Stimulated activated effector memory CD8-positive, alpha-beta T cell treated with anti-CD3 and anti-CD28 coated beads, Interleukin-12 subunit alpha, Interleukin-12 subunit beta, amount 100 ng/mL, for 72 hours (primary cell): ENCODE measurements around the gene AMD1.
"Not testable (repeated sequence)": the region's sequence is repeated elsewhere in the genome, so short reads cannot be mapped to it uniquely, and the experiment has no call there.

Experiments
- ATAC-seq: fragments of 150-1000 bp; cut with Tn5 transposase; 2 replicates; pipeline ENCODE4 v1.10.0; 2021
- DNase-seq, 2 donors: peaks; one replicate each; pipeline ENCODE4 v3.0.0; 2021 to 2022; ENCODE audit warnings: low spot score in 2 of 2
- H3K27ac Mint-ChIP-seq: one replicate; pipeline ENCODE4 v1.8.0; 2022; ENCODE audit warnings: mild to moderate bottlenecking, mixed read lengths
- H3K36me3 Mint-ChIP-seq: one replicate; pipeline ENCODE4 v1.8.0; 2022; ENCODE audit warnings: mild to moderate bottlenecking, mixed read lengths
- H3K4me1 Mint-ChIP-seq: one replicate; pipeline ENCODE4 v1.8.0; 2022; ENCODE audit warnings: mixed read lengths
- H3K4me3 Mint-ChIP-seq: one replicate; pipeline ENCODE4 v1.8.0; 2022; ENCODE audit warnings: mild to moderate bottlenecking, mixed read lengths
- H3K9me3 Mint-ChIP-seq: one replicate; pipeline ENCODE4 v1.8.0; 2022; ENCODE audit warnings: mixed read lengths

AMD1 gene

DNA sequence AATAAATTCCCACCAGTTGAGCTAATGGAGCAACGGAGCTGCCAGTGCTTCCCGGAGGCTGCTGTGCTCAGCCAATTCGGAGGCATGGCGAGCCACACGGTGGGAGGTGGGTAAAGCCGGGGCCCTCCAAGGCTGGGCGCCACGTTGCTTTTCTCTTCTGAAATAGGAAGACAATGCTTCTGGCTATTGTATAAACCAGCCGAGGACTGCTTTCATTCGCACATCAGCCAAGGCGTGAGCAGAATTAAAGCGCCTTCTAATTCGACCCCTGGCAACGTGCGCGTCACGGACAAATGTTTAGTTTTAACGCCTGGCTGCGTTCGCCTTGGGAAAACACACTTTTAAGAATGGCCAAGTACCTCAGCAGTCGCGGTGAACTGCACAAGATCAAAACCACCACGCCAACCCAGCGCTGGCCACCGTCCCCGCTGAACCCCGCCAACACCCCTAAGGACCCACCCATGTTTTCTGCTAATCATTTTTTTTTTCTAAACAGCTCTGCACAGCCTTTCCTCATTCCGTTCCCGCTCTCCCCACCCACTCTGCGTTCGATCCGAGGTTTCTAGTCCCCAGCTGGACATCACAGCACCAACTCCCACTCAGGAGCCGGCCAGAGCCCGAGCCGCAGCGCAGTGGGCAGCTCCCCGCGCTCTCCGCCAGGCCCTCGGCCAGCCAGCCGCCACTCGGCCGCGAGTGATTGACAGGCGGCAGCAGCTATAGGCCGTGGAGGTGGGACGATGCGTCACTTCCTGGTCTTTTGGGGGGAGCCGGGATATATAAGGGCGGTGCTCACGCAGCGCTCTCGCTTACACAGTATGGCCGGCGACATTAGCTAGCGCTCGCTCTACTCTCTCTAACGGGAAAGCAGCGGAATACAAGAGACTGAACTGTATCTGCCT, at the start of gene AMD1:
TSS of gene AMD1 (plus strand) at position 805 of the 899 bp plus-strand sequence. CDS start 321 bp downstream, outside the sequence.
- Mint-ChIP-seq H3K4me3 (peak within 1 kb of the TSS; percentile 88), H3K4me1 (peaks cover 27% of the 10 kb centered on the region), H3K36me3 (peaks cover 40% of the 10 kb centered on the region), H3K27ac (peak within 1 kb of the TSS; percentile 96), H3K9me3 (no peaks in the 10 kb centered on the region)
- ATAC-seq (peak; percentile 89), DNase-seq (peak; percentile 89 to 96)

- Mint-ChIP-seq H3K4me1 (no peaks in the 10 kb centered on the region), H3K36me3 (no peaks in the 10 kb centered on the region), H3K27ac (no peak overlapping the region), H3K4me3 (no peak overlapping the region), H3K9me3 (no peaks in the 10 kb centered on the region)
- ATAC-seq (no peak), DNase-seq (no peak)
These were observed 48.1 kb upstream of the AMD1 start for GRCh38 chr6:110826236-110827129.

GRCh38 chr6:110828396-110828795, 46.2 kb upstream of the AMD1 start:
- Mint-ChIP-seq H3K27ac (no peak overlapping the region), H3K9me3 (no peaks in the 10 kb centered on the region), H3K4me1 (no peaks in the 10 kb centered on the region), H3K4me3 (no peak overlapping the region), H3K36me3 (no peaks in the 10 kb centered on the region)
- no peak for DNase-seq
- no peak for ATAC-seq

DNA sequence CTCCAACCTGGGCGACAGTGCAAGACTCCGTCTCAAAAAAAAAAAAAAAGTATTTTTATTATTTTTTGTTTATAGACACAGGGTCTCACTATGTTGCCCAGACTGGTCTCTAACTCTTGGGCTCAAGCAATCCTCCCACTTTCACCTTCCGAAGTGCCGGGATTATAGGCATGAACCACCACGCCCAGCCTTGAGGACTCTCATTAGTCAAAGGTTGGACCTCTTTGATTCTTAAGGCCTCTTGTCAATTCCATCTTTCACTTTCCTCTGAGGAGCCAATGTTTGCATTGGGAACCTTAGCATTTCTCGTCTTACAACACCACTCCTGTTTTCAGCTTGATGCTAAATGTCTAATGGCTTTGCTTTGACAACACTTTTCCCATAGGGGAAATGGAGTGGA, 43.2 kb upstream of the AMD1 start:
- Mint-ChIP-seq H3K27ac (no peak overlapping the region), H3K4me3 (no peak overlapping the region), H3K9me3 (no peaks in the 10 kb centered on the region), H3K36me3 (no peaks in the 10 kb centered on the region), H3K4me1 (no peaks in the 10 kb centered on the region)
- DNase-seq (no peak), ATAC-seq (no peak)

DNA sequence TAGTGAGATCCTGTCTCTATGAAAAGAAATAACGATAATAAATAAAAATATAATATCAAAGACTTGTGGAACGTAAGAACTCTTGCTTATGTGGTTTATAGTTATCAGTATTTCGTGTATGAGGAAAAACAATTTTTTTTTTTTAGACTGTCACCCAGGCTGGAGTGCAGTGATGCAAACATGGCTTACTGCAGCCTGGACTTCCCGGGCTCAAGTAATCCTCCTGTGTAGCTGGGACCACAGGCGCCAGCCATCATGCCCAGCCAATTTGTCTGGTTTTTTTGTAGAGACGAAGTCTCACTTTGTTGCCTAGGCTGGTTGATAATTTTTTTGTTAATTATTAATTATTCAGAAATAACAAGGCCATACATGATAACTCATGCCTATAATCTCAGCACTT, 40.8 kb upstream of the AMD1 start:
- H3K36me3 Mint-ChIP-seq: no peaks in the 10 kb centered on the region
- ATAC-seq: no peak
- H3K9me3 Mint-ChIP-seq: no peaks in the 10 kb centered on the region
- no peaks in the 10 kb centered on the region for H3K4me1 Mint-ChIP-seq
- H3K27ac Mint-ChIP-seq: no peak overlapping the region
- DNase-seq: no peak
- no peak overlapping the region for H3K4me3 Mint-ChIP-seq

DNA sequence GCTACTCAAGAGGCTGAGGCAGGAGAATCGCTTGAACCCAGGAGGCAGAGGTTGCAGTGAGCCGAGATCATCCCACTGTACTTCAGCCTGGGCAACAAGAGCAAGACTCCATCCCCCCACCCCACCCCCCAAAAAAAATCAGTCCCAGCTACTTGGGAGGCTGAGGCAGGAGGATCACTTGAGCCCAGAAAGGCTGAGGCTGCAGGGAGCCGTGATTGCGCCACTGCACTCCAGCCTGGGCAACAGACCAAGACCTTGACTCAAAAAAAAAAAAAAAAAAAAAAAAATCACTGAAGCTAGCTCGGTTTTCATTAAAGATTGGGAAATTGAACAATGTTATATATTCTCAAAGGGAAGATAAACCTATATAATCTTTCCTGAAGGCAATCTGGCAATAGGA, 38.8 kb upstream of the AMD1 start:
- not testable (repeated sequence) for H3K4me3 Mint-ChIP-seq, H3K27ac Mint-ChIP-seq, H3K36me3 Mint-ChIP-seq, DNase-seq, H3K9me3 Mint-ChIP-seq, H3K4me1 Mint-ChIP-seq, ATAC-seq

- no peaks in the 10 kb centered on the region for H3K36me3 Mint-ChIP-seq
- H3K4me1 Mint-ChIP-seq: no peaks in the 10 kb centered on the region
- DNase-seq: no peak
- no peaks in the 10 kb centered on the region for H3K9me3 Mint-ChIP-seq
- no peak for ATAC-seq
- H3K27ac Mint-ChIP-seq: no peak overlapping the region
- H3K4me3 Mint-ChIP-seq: no peak overlapping the region
These were observed 33.3 kb upstream of the AMD1 start for GRCh38 chr6:110841266-110841665.

DNA sequence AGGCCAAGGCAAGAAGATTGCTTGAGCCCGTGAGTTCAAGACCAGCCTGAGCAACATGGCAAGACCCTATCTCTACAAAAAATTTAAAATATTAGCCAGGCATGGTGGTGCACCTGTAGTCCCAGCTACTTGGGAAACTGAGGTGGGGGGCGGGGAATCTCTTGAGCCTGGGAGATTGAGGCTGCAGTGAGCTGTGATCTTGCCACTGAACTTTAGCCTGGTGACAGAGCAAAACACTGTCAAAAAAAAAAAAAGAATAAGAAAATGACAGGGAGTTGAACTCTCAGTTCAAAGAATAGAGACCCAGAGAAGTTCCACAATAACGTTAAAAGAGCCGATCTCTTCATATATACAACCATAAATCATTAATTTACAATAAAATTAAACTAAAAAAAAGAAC, 24.8 kb upstream of the AMD1 start:
- H3K4me1 Mint-ChIP-seq: no peaks in the 10 kb centered on the region
- ATAC-seq (no peak), DNase-seq (no peak)
- no peaks in the 10 kb centered on the region for H3K9me3 Mint-ChIP-seq
- no peak overlapping the region for H3K4me3 Mint-ChIP-seq
- H3K27ac Mint-ChIP-seq: no peak overlapping the region
- H3K36me3 Mint-ChIP-seq: no peaks in the 10 kb centered on the region

DNA sequence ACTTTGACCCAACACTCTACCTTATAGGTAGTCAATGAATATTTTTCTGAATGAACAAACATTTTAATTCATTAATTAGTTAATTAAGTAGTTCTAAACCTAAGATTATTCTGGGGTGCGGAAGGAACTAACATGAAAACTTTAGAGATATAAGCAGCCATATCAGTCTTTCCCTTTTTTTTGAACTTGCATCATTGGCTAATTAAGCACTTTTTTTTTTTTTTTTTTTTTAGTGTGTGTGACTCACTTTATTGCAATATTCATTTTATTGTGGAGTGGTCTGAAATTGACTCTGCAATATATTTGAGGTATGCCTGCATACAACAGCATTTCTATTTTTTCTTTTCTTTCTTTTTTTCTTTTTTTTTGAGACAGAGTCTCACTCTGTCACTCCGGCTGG, 21.8 kb upstream of the AMD1 start:
- no peaks in the 10 kb centered on the region for H3K36me3 Mint-ChIP-seq
- H3K27ac Mint-ChIP-seq: no peak overlapping the region
- no peaks in the 10 kb centered on the region for H3K9me3 Mint-ChIP-seq
- H3K4me3 Mint-ChIP-seq: no peak overlapping the region
- ATAC-seq (no peak), DNase-seq (no peak)
- no peaks in the 10 kb centered on the region for H3K4me1 Mint-ChIP-seq

GRCh38 chr6:110853754-110854477, 20.7 kb upstream of the AMD1 start:
- no peak for DNase-seq
- no peak for ATAC-seq
- Mint-ChIP-seq H3K4me3 (no peak overlapping the region), H3K4me1 (no peaks in the 10 kb centered on the region), H3K36me3 (no peaks in the 10 kb centered on the region), H3K27ac (no peak overlapping the region), H3K9me3 (no peaks in the 10 kb centered on the region)

GRCh38 chr6:110856296-110856695, 18.3 kb upstream of the AMD1 start:
- H3K9me3 Mint-ChIP-seq: no peaks in the 10 kb centered on the region
- H3K36me3 Mint-ChIP-seq: no peaks in the 10 kb centered on the region
- H3K27ac Mint-ChIP-seq: no peak overlapping the region
- H3K4me1 Mint-ChIP-seq: no peaks in the 10 kb centered on the region
- ATAC-seq (no peak), DNase-seq (no peak)
- no peak overlapping the region for H3K4me3 Mint-ChIP-seq

GRCh38 chr6:110858016-110858415, 16.6 kb upstream of the AMD1 start:
- H3K4me3 Mint-ChIP-seq: no peak overlapping the region
- no peak for DNase-seq
- no peak for ATAC-seq
- H3K36me3 Mint-ChIP-seq: no peaks in the 10 kb centered on the region
- H3K27ac Mint-ChIP-seq: no peak overlapping the region
- no peaks in the 10 kb centered on the region for H3K9me3 Mint-ChIP-seq
- no peaks in the 10 kb centered on the region for H3K4me1 Mint-ChIP-seq

- H3K9me3 Mint-ChIP-seq: no peaks in the 10 kb centered on the region
- no peaks in the 10 kb centered on the region for H3K4me1 Mint-ChIP-seq
- H3K36me3 Mint-ChIP-seq: no peaks in the 10 kb centered on the region
- ATAC-seq (no peak), DNase-seq (no peak)
- H3K27ac Mint-ChIP-seq: no peak overlapping the region
- H3K4me3 Mint-ChIP-seq: no peak overlapping the region
These were observed 15.9 kb upstream of the AMD1 start for GRCh38 chr6:110858562-110859214.

DNA sequence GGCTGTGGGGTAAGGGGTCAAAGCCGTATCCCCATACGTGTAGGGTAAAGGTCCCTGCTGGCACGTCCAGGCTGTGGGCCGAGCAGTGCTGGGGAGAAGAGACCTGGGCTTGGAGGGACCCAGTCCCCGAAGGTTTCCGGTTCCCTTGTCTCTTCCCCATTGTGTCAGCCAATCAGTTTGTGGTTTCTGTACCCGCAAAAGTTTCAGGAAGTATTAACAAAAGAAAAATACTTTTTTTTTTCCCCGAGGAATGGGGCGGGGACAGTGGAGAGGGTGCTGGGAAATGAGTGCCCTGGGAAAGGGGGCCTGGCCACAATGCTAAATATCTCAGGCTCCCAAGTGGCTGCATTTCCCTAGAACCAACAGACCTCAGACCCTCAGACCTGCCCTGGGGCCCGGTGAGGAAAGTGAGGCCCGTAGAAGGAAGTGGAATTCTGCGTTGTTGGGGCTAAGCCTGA, 15.2 kb upstream of the AMD1 start:
- no peak for DNase-seq
- no peaks in the 10 kb centered on the region for H3K36me3 Mint-ChIP-seq
- H3K4me1 Mint-ChIP-seq: no peaks in the 10 kb centered on the region
- H3K27ac Mint-ChIP-seq: no peak overlapping the region
- no peaks in the 10 kb centered on the region for H3K9me3 Mint-ChIP-seq
- no peak overlapping the region for H3K4me3 Mint-ChIP-seq
- ATAC-seq: no peak

- Mint-ChIP-seq H3K4me3 (no peak overlapping the region), H3K27ac (no peak overlapping the region), H3K36me3 (no peaks in the 10 kb centered on the region), H3K4me1 (no peaks in the 10 kb centered on the region), H3K9me3 (no peaks in the 10 kb centered on the region)
- ATAC-seq: no peak
- DNase-seq: no peak
These were observed 9.8 kb upstream of the AMD1 start for GRCh38 chr6:110864824-110865223.
